Stimulated activated CD8-positive, alpha-beta memory T cell treated with anti-CD3 and anti-CD28 coated beads, Interleukin-4, amount 100 ng/mL, for 4 hours (primary cell): Measurements from ENCODE around the gene RGS17.
"Not testable (repeated sequence)": the region's sequence is repeated elsewhere in the genome, so short reads cannot be mapped to it uniquely, and the experiment has no call there.

ENCODE experiments used
- DNase-seq, 2 donors: peaks; one replicate each; pipeline ENCODE4 v3.0.0-alpha.2; 2020; ENCODE audit warnings: low read depth in 2 of 2, low spot score in 1 of 2

The RGS17 gene

GRCh38 chr6:153125032-153125431 is 6.0 kb downstream of the RGS17 start:
- DNase-seq: no peak

GRCh38 chr6:153123801-153124200 is 7.3 kb downstream of the RGS17 start:
- DNase-seq: no peak

- no peak for DNase-seq
Observed at GRCh38 chr6:153121311-153121710, 9.8 kb downstream of the RGS17 start.

- no peak for DNase-seq
Observed at GRCh38 chr6:153117986-153118879, 12.8 kb downstream of the RGS17 start.

- not testable (repeated sequence) for DNase-seq
Observed at GRCh38 chr6:153111082-153111481, 20.0 kb downstream of the RGS17 start.

GRCh38 chr6:153110612-153111011 is 20.5 kb downstream of the RGS17 start:
- DNase-seq: not testable (repeated sequence)

GRCh38 chr6:153108315-153108714 is 22.8 kb downstream of the RGS17 start:
- DNase-seq: no peak

- DNase-seq: no peak
Observed at GRCh38 chr6:153106021-153106420, 25.1 kb downstream of the RGS17 start.

GRCh38 chr6:153104220-153104619 is 26.9 kb downstream of the RGS17 start:
- no peak for DNase-seq

- no peak for DNase-seq
Observed at GRCh38 chr6:153103319-153103655, 27.8 kb downstream of the RGS17 start.

GRCh38 chr6:153102605-153103318 is 28.3 kb downstream of the RGS17 start:
- DNase-seq: no peak

GRCh38 chr6:153101461-153101860 is 29.6 kb downstream of the RGS17 start:
- no peak for DNase-seq

GRCh38 chr6:153099636-153100035 is 31.4 kb downstream of the RGS17 start:
- no peak for DNase-seq

- DNase-seq: no peak
Observed at GRCh38 chr6:153096792-153097191, 34.3 kb downstream of the RGS17 start.

- no peak for DNase-seq
Observed at GRCh38 chr6:153096031-153096430, 35.1 kb downstream of the RGS17 start.

- DNase-seq: no peak
Observed at GRCh38 chr6:153092082-153093013, 38.7 kb downstream of the RGS17 start.

GRCh38 chr6:153090241-153090930 is 40.7 kb downstream of the RGS17 start:
- no peak for DNase-seq

GRCh38 chr6:153088796-153089195 is 42.3 kb downstream of the RGS17 start:
- no peak for DNase-seq

- DNase-seq: no peak
Observed at GRCh38 chr6:153087436-153087835, 43.6 kb downstream of the RGS17 start.

GRCh38 chr6:153086225-153086990 is 44.7 kb downstream of the RGS17 start:
- no peak for DNase-seq
